Measurements from ENCODE around the gene HOOK2. TPM values are rescaled to one million over a fixed set of nuclear protein-coding genes. Genes with fewer than 3 reads are reported as not detected.

The HOOK2 gene
- total and polyA plus RNA-seq, 2 of the 4 experiments (the other 2 are of a cell fraction) = 7.5 to 21.6 TPM

- H3K4me1 ChIP-seq (ENCODE audit: control insufficient read depth, insufficient read depth, low read length) = peaks cover 3% of the 10 kb centered on the region; the same call in 1 of the 2 replicates
- H3K27ac ChIP-seq (ENCODE audit: insufficient read depth, low read length) = no peak overlapping the region
- H3K9ac ChIP-seq (ENCODE audit: low read depth, low read length) = no peak overlapping the region
- no peaks in the 10 kb centered on the region for H3K9me1 ChIP-seq (ENCODE audit: insufficient read depth, low read length)
- dilution Hi-C loops (cut with HindIII; ENCODE audit: low sequenced_read_pairs, unreplicated experiment) (no loop called here), intact Hi-C loops (cut with micrococcal nuclease) (no loop called here), in situ Hi-C loops (cut with MboI; ENCODE audit: low sequenced_read_pairs) (no loop called here)
- H3K27me3 ChIP-seq (ENCODE audit: control insufficient read depth, insufficient read depth, low read length) = peaks cover 26% of the 10 kb centered on the region
- no peaks in the 10 kb centered on the region for H3K36me3 ChIP-seq (ENCODE audit: control insufficient read depth, insufficient read depth, low read length)
- H4K20me1 ChIP-seq (ENCODE audit: insufficient read depth, low read length) = no peaks in the 10 kb centered on the region
- ATAC-seq (ENCODE audit: low read depth) = no peak
- ChIA-PET POLR2A (ENCODE audit: unreplicated experiment) (no interaction called here), CTCF (no interaction called here)
- TF ChIP-seq SMC3 (IDR thresholded peaks at IDR 0.05; ENCODE audit: low read depth, low read length) (no peak), CEBPB (IDR thresholded peaks at IDR 0.05; ENCODE audit: low read depth, low read length) (no peak)
- 84% methylated on average over 7 of the region's 50 CpGs; no CpG with 5 or more reads in 1 of the 2 experiments for WGBS, 2 experiments (ENCODE audit: extremely low coverage in 2 of 2, insufficient read length in 1 of 2)
- H3K18ac ChIP-seq (ENCODE audit: low read depth, low read length) = no peak overlapping the region
- H2BK120ac ChIP-seq (ENCODE audit: low read depth, low read length) = no peak overlapping the region
- H2BK15ac ChIP-seq (ENCODE audit: low read depth, low read length) = no peak overlapping the region
- no peak overlapping the region for H3K4ac ChIP-seq (ENCODE audit: low read depth, low read length)
- H3K79me1 ChIP-seq (ENCODE audit: low read depth in 1 of 2, low read length in 2 of 2) = no peaks in the 10 kb centered on the region
- no peak overlapping the region for H3K4me3 ChIP-seq (ENCODE audit: insufficient read depth, low read depth, low read length)
- H3K9me3 ChIP-seq (ENCODE audit: control insufficient read depth, insufficient read depth, low read length) = no peaks in the 10 kb centered on the region
- no peak overlapping the region for H2AFZ ChIP-seq (replicated peaks; ENCODE audit: low read length, poor library complexity)
- no peak for DNase-seq
- H4K8ac ChIP-seq (ENCODE audit: low read depth in 2 of 2, low read length in 2 of 2) = no peak overlapping the region
- no peak overlapping the region for H3K23ac ChIP-seq (ENCODE audit: low read depth, low read length)
- no peak overlapping the region for H2BK5ac ChIP-seq (ENCODE audit: low read depth, low read length, poor library complexity, severe bottlenecking)
- H3K14ac ChIP-seq (replicated peaks; ENCODE audit: low read depth, low read length) = no peak overlapping the region
- H2AK5ac ChIP-seq (ENCODE audit: low read depth, low read length) = no peak overlapping the region
- BruUV-seq (replicated peaks) = no TSS peak
- no peak overlapping the region for H4K91ac ChIP-seq (ENCODE audit: insufficient read depth, low read depth, low read length)
- H3K4me2 ChIP-seq (ENCODE audit: low read depth, low read length) = no peak overlapping the region
- H4K5ac ChIP-seq (ENCODE audit: low read depth, low read length) = no peak overlapping the region
- H3K56ac ChIP-seq (ENCODE audit: extremely low read depth, insufficient read depth, low read length) = no peak overlapping the region
- no peak overlapping the region for H2AK9ac ChIP-seq (replicated peaks; ENCODE audit: low read depth, low read length, poor library complexity)
- H2BK20ac ChIP-seq (ENCODE audit: low read depth, low read length) = no peak overlapping the region
Observed at GRCh38 chr19:12754465-12755196, 20.7 kb downstream of the HOOK2 start.
